ENCODE data around the gene PNP. TPM values are rescaled to one million over a fixed set of nuclear protein-coding genes. Genes with fewer than 3 reads are reported as not detected.
A peak's percentile ranks its signal among the peaks of the same experiment; 100 is the strongest.

PNP gene
- total and polyA plus RNA-seq, 2 donors (not counting 1 experiment from before 2014, with no cell fraction given) = 6.9 to 25.7 TPM

DNA sequence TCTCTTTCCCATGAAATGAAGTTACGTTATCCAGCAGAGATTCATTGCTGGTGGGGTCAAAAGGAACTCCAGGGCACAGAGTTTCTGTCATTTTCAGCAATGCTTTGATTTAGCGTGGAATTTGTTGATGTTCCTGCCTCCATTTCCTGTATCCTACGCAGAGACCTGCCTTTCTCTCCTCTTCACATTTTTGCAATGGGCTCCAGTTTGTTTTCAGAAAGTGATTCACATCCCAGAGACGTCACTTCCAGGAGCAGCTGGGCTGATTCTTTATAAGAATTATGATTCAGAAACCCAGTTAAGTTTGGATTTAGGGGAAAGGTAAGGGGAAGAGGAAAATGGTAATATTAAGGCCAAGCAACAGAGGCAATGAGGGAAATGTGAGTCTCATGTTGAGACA is 47.7 kb downstream of the PNP start:
- H3K4me3 ChIP-seq (replicated peaks in 1 of 4; ENCODE audit: control extremely low read depth in 1 of 4, insufficient read depth in 1 of 4, low read depth in 3 of 4, low read length in 4 of 4) = no peak overlapping the region
- H3K36me3 ChIP-seq (ENCODE audit: control insufficient read depth, insufficient read depth, low read length) = no peaks in the 10 kb centered on the region
- no peaks in the 10 kb centered on the region for H4K20me1 ChIP-seq (ENCODE audit: control insufficient read depth, extremely low read depth, insufficient read depth, low read length)
- no peaks in the 10 kb centered on the region for H3K9me3 ChIP-seq (ENCODE audit: control insufficient read depth, insufficient read depth, low read depth, low read length)
- peak overlapping the region; percentile 1 for H3K4me2 ChIP-seq (ENCODE audit: extremely low read depth, insufficient read depth, low read length)
- no peak for TF ChIP-seq EZH2 (IDR thresholded peaks at IDR 0.05; ENCODE audit: low read length, missing control alignments)
- TF ChIP-seq, protein P1, sequence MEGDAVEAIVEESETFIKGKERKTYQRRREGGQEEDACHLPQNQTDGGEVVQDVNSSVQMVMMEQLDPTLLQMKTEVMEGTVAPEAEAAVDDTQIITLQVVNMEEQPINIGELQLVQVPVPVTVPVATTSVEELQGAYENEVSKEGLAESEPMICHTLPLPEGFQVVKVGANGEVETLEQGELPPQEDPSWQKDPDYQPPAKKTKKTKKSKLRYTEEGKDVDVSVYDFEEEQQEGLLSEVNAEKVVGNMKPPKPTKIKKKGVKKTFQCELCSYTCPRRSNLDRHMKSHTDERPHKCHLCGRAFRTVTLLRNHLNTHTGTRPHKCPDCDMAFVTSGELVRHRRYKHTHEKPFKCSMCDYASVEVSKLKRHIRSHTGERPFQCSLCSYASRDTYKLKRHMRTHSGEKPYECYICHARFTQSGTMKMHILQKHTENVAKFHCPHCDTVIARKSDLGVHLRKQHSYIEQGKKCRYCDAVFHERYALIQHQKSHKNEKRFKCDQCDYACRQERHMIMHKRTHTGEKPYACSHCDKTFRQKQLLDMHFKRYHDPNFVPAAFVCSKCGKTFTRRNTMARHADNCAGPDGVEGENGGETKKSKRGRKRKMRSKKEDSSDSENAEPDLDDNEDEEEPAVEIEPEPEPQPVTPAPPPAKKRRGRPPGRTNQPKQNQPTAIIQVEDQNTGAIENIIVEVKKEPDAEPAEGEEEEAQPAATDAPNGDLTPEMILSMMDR (conservative IDR thresholded peaks at IDR 0.05 in 1 of 2, IDR thresholded peaks at IDR 0.05 in 1 of 2; ENCODE audit: low read depth in 1 of 2, low read length in 2 of 2) = no peak
- H3K27ac ChIP-seq (ENCODE audit: insufficient read depth, low read length) = no peak overlapping the region
- peak overlapping the region; percentile 54 for H2AFZ ChIP-seq (ENCODE audit: low read length)
- H3K4me1 ChIP-seq (ENCODE audit: control insufficient read depth, extremely low read depth, insufficient read depth, low read length) = no peaks in the 10 kb centered on the region
- DNase-seq (ENCODE audit: low read depth in 2 of 2) = peak; percentile 25 to 58
- H3K9ac ChIP-seq (ENCODE audit: insufficient read depth, low read length) = no peak overlapping the region
- no peaks in the 10 kb centered on the region for H3K79me2 ChIP-seq (ENCODE audit: control insufficient read depth, insufficient read depth, low read length)
- H3K27me3 ChIP-seq (ENCODE audit: control insufficient read depth, insufficient read depth, low read length) = no peaks in the 10 kb centered on the region

DNA sequence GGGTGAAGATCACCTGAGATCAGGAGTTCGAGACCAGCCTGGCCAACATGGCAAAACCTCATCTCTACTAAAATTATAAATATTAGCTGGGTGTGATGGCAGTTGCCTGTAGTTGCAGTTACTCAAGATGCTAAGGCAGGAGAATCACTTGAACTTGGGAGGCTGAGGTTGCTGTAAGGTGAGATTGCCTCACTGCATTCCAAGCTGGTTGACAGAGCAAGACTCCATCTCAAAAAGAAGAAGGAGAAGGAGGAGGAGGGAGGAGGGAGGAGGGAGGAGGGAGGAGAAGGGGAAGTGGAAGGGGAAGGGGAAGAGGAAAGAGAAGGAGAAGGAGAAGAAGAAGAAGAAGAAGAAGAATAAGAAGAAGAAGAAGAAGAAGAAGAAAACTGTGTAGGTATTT is 53.1 kb downstream of the PNP start:
- H3K4me1 ChIP-seq (ENCODE audit: control insufficient read depth, extremely low read depth, insufficient read depth, low read length) = no peaks in the 10 kb centered on the region
- no peaks in the 10 kb centered on the region for H3K79me2 ChIP-seq (ENCODE audit: control insufficient read depth, insufficient read depth, low read length)
- H3K27me3 ChIP-seq (ENCODE audit: control insufficient read depth, insufficient read depth, low read length) = no peaks in the 10 kb centered on the region
- H4K20me1 ChIP-seq (ENCODE audit: control insufficient read depth, extremely low read depth, insufficient read depth, low read length) = no peaks in the 10 kb centered on the region
- DNase-seq (ENCODE audit: low read depth in 2 of 2) = no peak
- H3K27ac ChIP-seq (ENCODE audit: insufficient read depth, low read length) = no peak overlapping the region
- no peak overlapping the region for H3K4me3 ChIP-seq (replicated peaks in 1 of 4; ENCODE audit: control extremely low read depth in 1 of 4, insufficient read depth in 1 of 4, low read depth in 3 of 4, low read length in 4 of 4)
- TF ChIP-seq, protein P1 (conservative IDR thresholded peaks at IDR 0.05 in 1 of 2, IDR thresholded peaks at IDR 0.05 in 1 of 2; ENCODE audit: low read depth in 1 of 2, low read length in 2 of 2) = no peak
- no peak for TF ChIP-seq EZH2 (IDR thresholded peaks at IDR 0.05; ENCODE audit: low read length, missing control alignments)
- H3K4me2 ChIP-seq (ENCODE audit: extremely low read depth, insufficient read depth, low read length) = no peak overlapping the region
- no peak overlapping the region for H2AFZ ChIP-seq (ENCODE audit: low read length)
- H3K36me3 ChIP-seq (ENCODE audit: control insufficient read depth, insufficient read depth, low read length) = no peaks in the 10 kb centered on the region
- no peak overlapping the region for H3K9ac ChIP-seq (ENCODE audit: insufficient read depth, low read length)
- H3K9me3 ChIP-seq (ENCODE audit: control insufficient read depth, insufficient read depth, low read depth, low read length) = no peaks in the 10 kb centered on the region

DNA sequence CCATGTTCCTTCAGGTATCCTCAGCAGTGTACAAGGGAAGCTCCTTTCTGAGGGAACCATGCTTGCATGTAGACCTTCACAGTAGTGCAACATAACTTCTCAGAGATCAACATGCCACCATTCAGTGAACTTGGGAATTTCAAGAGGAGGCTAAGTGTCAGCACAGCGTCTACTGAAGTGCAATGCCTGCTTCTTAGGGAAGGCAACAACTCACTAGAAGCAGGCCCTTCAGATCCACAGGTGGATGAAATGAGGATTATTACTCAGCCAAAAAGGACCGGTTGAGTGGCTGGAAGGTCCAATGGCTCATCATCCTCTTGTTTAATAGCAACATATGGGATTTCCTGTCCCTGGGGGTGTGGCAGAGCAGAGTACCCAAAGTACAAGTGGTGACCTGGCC is 54.8 kb downstream of the PNP start:
- no peaks in the 10 kb centered on the region for H3K9me3 ChIP-seq (ENCODE audit: control insufficient read depth, insufficient read depth, low read depth, low read length)
- no peaks in the 10 kb centered on the region for H3K36me3 ChIP-seq (ENCODE audit: control insufficient read depth, insufficient read depth, low read length)
- H3K4me3 ChIP-seq (replicated peaks in 1 of 4; ENCODE audit: control extremely low read depth in 1 of 4, insufficient read depth in 1 of 4, low read depth in 3 of 4, low read length in 4 of 4) = no peak overlapping the region
- H2AFZ ChIP-seq (ENCODE audit: low read length) = no peak overlapping the region
- H3K27ac ChIP-seq (ENCODE audit: insufficient read depth, low read length) = no peak overlapping the region
- H4K20me1 ChIP-seq (ENCODE audit: control insufficient read depth, extremely low read depth, insufficient read depth, low read length) = no peaks in the 10 kb centered on the region
- TF ChIP-seq, protein P1 (conservative IDR thresholded peaks at IDR 0.05 in 1 of 2, IDR thresholded peaks at IDR 0.05 in 1 of 2; ENCODE audit: low read depth in 1 of 2, low read length in 2 of 2) = no peak
- TF ChIP-seq EZH2 (IDR thresholded peaks at IDR 0.05; ENCODE audit: low read length, missing control alignments) = no peak
- no peaks in the 10 kb centered on the region for H3K27me3 ChIP-seq (ENCODE audit: control insufficient read depth, insufficient read depth, low read length)
- H3K4me2 ChIP-seq (ENCODE audit: extremely low read depth, insufficient read depth, low read length) = no peak overlapping the region
- H3K9ac ChIP-seq (ENCODE audit: insufficient read depth, low read length) = no peak overlapping the region
- no peak for DNase-seq (ENCODE audit: low read depth in 2 of 2)
- H3K79me2 ChIP-seq (ENCODE audit: control insufficient read depth, insufficient read depth, low read length) = no peaks in the 10 kb centered on the region
- no peaks in the 10 kb centered on the region for H3K4me1 ChIP-seq (ENCODE audit: control insufficient read depth, extremely low read depth, insufficient read depth, low read length)

Other genes starting within 250 kb of the PNP start
- gene OR11H6, start 245.7 kb upstream of the PNP start, total RNA-seq = not detected in 2 replicates
- not detected in 2 replicates for gene OR11H6, start 245.7 kb upstream of the PNP start, polyA plus RNA-seq
- not detected in 2 replicates for gene OR11H7, start 240.4 kb upstream of the PNP start, total RNA-seq
- gene OR11H7, start 240.4 kb upstream of the PNP start, polyA plus RNA-seq = not detected in 2 replicates
- gene OR11H4, start 230.1 kb upstream of the PNP start, total RNA-seq = not detected in 2 replicates
- not detected in 2 replicates for gene OR11H4, start 230.1 kb upstream of the PNP start, polyA plus RNA-seq
- 20.0 and 22.0 TPM in 2 replicates for gene TTC5, start 163.5 kb upstream of the PNP start, total RNA-seq
- gene TTC5, start 163.5 kb upstream of the PNP start, polyA plus RNA-seq = 20.3 and 22.4 TPM in 2 replicates
- gene CCNB1IP1, start 136.1 kb upstream of the PNP start, total RNA-seq = 77.5 and 110 TPM in 2 replicates
- 33.3 and 48.5 TPM in 2 replicates for gene CCNB1IP1, start 136.1 kb upstream of the PNP start, polyA plus RNA-seq
- gene PARP2, start 125.8 kb upstream of the PNP start, total RNA-seq = 5.6 and 6.6 TPM in 2 replicates
- 16.9 and 28.7 TPM in 2 replicates for gene PARP2, start 125.8 kb upstream of the PNP start, polyA plus RNA-seq
- 15.2 and 21.6 TPM in 2 replicates for gene TEP1, start 55.9 kb upstream of the PNP start, total RNA-seq
- gene TEP1, start 55.9 kb upstream of the PNP start, polyA plus RNA-seq = 7.4 and 10.5 TPM in 2 replicates
- 0.26 and 1.5 TPM in 2 replicates for gene KLHL33, start 33.2 kb upstream of the PNP start, total RNA-seq
- 0.09 and 0.17 TPM in 2 replicates for gene KLHL33, start 33.2 kb upstream of the PNP start, polyA plus RNA-seq
- 29.5 and 34.0 TPM in 2 replicates for gene OSGEP, start 14.6 kb upstream of the PNP start, total RNA-seq
- 18.1 and 26.2 TPM in 2 replicates for gene OSGEP, start 14.6 kb upstream of the PNP start, polyA plus RNA-seq
- gene APEX1, start 14.2 kb upstream of the PNP start, total RNA-seq = 66.6 and 86.5 TPM in 2 replicates
- gene APEX1, start 14.2 kb upstream of the PNP start, polyA plus RNA-seq = 187 and 278 TPM in 2 replicates
- 24.7 and 30.9 TPM in 2 replicates for gene PIP4P1, start 8.0 kb upstream of the PNP start, total RNA-seq
- gene PIP4P1, start 8.0 kb upstream of the PNP start, polyA plus RNA-seq = 34.9 and 39.5 TPM in 2 replicates
- not detected in 2 replicates for gene RNASE10, start 36.1 kb downstream of the PNP start, total RNA-seq
- gene RNASE10, start 36.1 kb downstream of the PNP start, polyA plus RNA-seq = not detected in 2 replicates
- gene RNASE9, start 91.6 kb downstream of the PNP start, total RNA-seq = not detected in 2 replicates
- gene RNASE9, start 91.6 kb downstream of the PNP start, polyA plus RNA-seq = not detected in 2 replicates
- not detected in 2 replicates for gene RNASE11, start 118.6 kb downstream of the PNP start, total RNA-seq
- gene RNASE11, start 118.6 kb downstream of the PNP start, polyA plus RNA-seq = not detected in 2 replicates
- not detected in 2 replicates for gene RNASE12, start 122.0 kb downstream of the PNP start, total RNA-seq
- gene RNASE12, start 122.0 kb downstream of the PNP start, polyA plus RNA-seq = not detected in 2 replicates
- not detected in 2 replicates for gene OR6S1, start 172.3 kb downstream of the PNP start, total RNA-seq
- not detected in 2 replicates for gene OR6S1, start 172.3 kb downstream of the PNP start, polyA plus RNA-seq
- 20.0 and 22.1 TPM in 2 replicates for gene RNASE4, start 215.2 kb downstream of the PNP start, total RNA-seq
- 25.0 and 43.9 TPM in 2 replicates for gene RNASE4, start 215.2 kb downstream of the PNP start, polyA plus RNA-seq
- 5.1 and 6.4 TPM in 2 replicates for gene ANG, start 219.4 kb downstream of the PNP start, total RNA-seq
- 3.9 and 7.3 TPM in 2 replicates for gene ANG, start 219.4 kb downstream of the PNP start, polyA plus RNA-seq

Measured in fibroblast of lung (primary cell).